Measurements from ENCODE around the gene CDH4. TPM values are rescaled to one million over a fixed set of nuclear protein-coding genes. Genes with fewer than 3 reads are reported as not detected.

The CDH4 gene
- total and polyA plus RNA-seq, 2 donors (not counting 3 experiments of a cell fraction or from before 2014, with no cell fraction given): 0.17 to 0.51 TPM

- no peak for DNase-seq (ENCODE audit: low read depth, low spot score)
- no peak overlapping the region for H3K4me2 ChIP-seq (ENCODE audit: insufficient read depth, low read length)
- dilution Hi-C loops (cut with MboI; ENCODE audit: extremely low pct_ligation_motif_present, low sequenced_read_pairs) (no loop called here), intact Hi-C loops (cut with micrococcal nuclease) (no loop called here)
- H2AFZ ChIP-seq (ENCODE audit: low read depth, low read length): no peak overlapping the region
- TF ChIP-seq JUN (IDR thresholded peaks at IDR 0.05; ENCODE audit: borderline replicate concordance, insufficient read depth, insufficient read length, low read depth) (no peak), POLR2AphosphoS5 (IDR thresholded peaks at IDR 0.05; ENCODE audit: insufficient read depth, low read depth, low read length) (no peak), MAX (IDR thresholded peaks at IDR 0.05; ENCODE audit: insufficient read depth, insufficient read length) (no peak), POLR2A (IDR thresholded peaks at IDR 0.05; ENCODE audit: low read depth, low read length) (no peak), CTCF (IDR thresholded peaks at IDR 0.05; ENCODE audit: extremely low read depth in 1 of 2, insufficient read depth in 1 of 2, low read depth in 1 of 2, low read length in 2 of 2) (no peak), GATA2 (IDR thresholded peaks at IDR 0.05; ENCODE audit: insufficient read depth, insufficient read length, low read depth, low read length) (no peak), EZH2 (IDR thresholded peaks at IDR 0.05; ENCODE audit: borderline replicate concordance, low read depth, low read length, severe bottlenecking) (no peak), MYC (IDR thresholded peaks at IDR 0.05; ENCODE audit: low read depth, low read length) (no peak), FOS (IDR thresholded peaks at IDR 0.05; ENCODE audit: borderline replicate concordance, insufficient read depth, low read length) (no peak)
- FAIRE-seq: no peak
- no peaks in the 10 kb centered on the region for H3K79me2 ChIP-seq (ENCODE audit: control insufficient read depth, insufficient read depth, low read length)
- H3K36me3 ChIP-seq (ENCODE audit: control insufficient read depth in 2 of 2, extremely low read depth in 1 of 2, insufficient read depth in 2 of 2, low read length in 2 of 2): no peaks in the 10 kb centered on the region
- H3K4me3 ChIP-seq (replicated peaks in 1 of 3; ENCODE audit: insufficient read depth in 1 of 3, low read depth in 1 of 3, low read length in 3 of 3): no peak overlapping the region
- CTCF ChIA-PET: no interaction called here
- H4K20me1 ChIP-seq (replicated peaks; ENCODE audit: control insufficient read depth, extremely low read depth, insufficient read depth, low read length): no peaks in the 10 kb centered on the region
- no peak overlapping the region for H3K9ac ChIP-seq (replicated peaks; ENCODE audit: extremely low read depth, insufficient read depth, low read length)
- H3K9me1 ChIP-seq (replicated peaks; ENCODE audit: control insufficient read depth, extremely low read depth, insufficient read depth, low read length): no peaks in the 10 kb centered on the region
- H3K9me3 ChIP-seq (replicated peaks; ENCODE audit: control insufficient read depth, insufficient read depth, low read length): no peaks in the 10 kb centered on the region
- H3K27ac ChIP-seq (ENCODE audit: insufficient read depth, low read depth, low read length): no peak overlapping the region
- POLR2A ChIA-PET: no interaction called here
- H3K4me1 ChIP-seq (ENCODE audit: control insufficient read depth, extremely low read depth, insufficient read depth, low read length): no peaks in the 10 kb centered on the region
- H3K27me3 ChIP-seq (ENCODE audit: control insufficient read depth in 2 of 2, insufficient read depth in 2 of 2, low read length in 2 of 2): no peaks in the 10 kb centered on the region
- no TSS peak for BruUV-seq (replicated peaks)
These were observed 643.0 kb downstream of the CDH4 start for GRCh38 chr20:61895016-61895415.

Data from endothelial cell of umbilical vein (primary cell).